ENCODE results near the gene COG8.

COG8 gene

GRCh38 chr16:69344171-69344570 is 4.8 kb upstream of the COG8 start:
- no peak for DNase-seq

- DNase-seq, result no peak
Observed at GRCh38 chr16:69340095-69340644, 806 bp upstream of the COG8 start.

GRCh38 chr16:69338557-69339288 is 641 bp downstream of the COG8 start:
- no peak for DNase-seq

- no peak for DNase-seq
Observed at GRCh38 chr16:69334696-69335095, 4.7 kb downstream of the COG8 start.

GRCh38 chr16:69330286-69331109 is 8.9 kb downstream of the COG8 start, which contains the start of gene PDF:
Gene PDF (minus strand): TSS chr16:69330588. CDS start chr16:69330570, 18 bp downstream.
- peak; percentile 79 for DNase-seq

GRCh38 chr16:69329369-69330285 is 9.7 kb downstream of the COG8 start:
- DNase-seq, result peak; percentile 35

- DNase-seq, result no peak
Observed at GRCh38 chr16:69328854-69329316, 10.5 kb downstream of the COG8 start.

- DNase-seq, result no peak
Observed at GRCh38 chr16:69327585-69328310, 11.6 kb downstream of the COG8 start.

- no peak for DNase-seq
Observed at GRCh38 chr16:69326172-69326873, 13.0 kb downstream of the COG8 start.

GRCh38 chr16:69325784-69326171 is 13.6 kb downstream of the COG8 start:
- no peak for DNase-seq

- no peak for DNase-seq
Observed at GRCh38 chr16:69324585-69325253, 14.6 kb downstream of the COG8 start.

- no peak for DNase-seq
Observed at GRCh38 chr16:69324013-69324531, 15.3 kb downstream of the COG8 start.

- DNase-seq, result no peak
Observed at GRCh38 chr16:69323415-69323814, 15.9 kb downstream of the COG8 start.

- DNase-seq, result no peak
Observed at GRCh38 chr16:69322343-69322742, 17.0 kb downstream of the COG8 start.

- DNase-seq, result no peak
Observed at GRCh38 chr16:69321080-69321479, 18.3 kb downstream of the COG8 start.

GRCh38 chr16:69320740-69321073 is 18.7 kb downstream of the COG8 start:
- DNase-seq, result no peak

GRCh38 chr16:69319826-69320739 is 19.3 kb downstream of the COG8 start:
- no peak for DNase-seq

- no peak for DNase-seq
Observed at GRCh38 chr16:69319381-69319780, 20.0 kb downstream of the COG8 start.

- no peak for DNase-seq
Observed at GRCh38 chr16:69318911-69319289, 20.5 kb downstream of the COG8 start.
